Inflammatory macrophage treated with lipopolysaccharide for 4 hours (primary cell): Measurements from ENCODE around the gene PPP1R12A.

ENCODE experiments used
- DNase-seq: peaks from one replicate; pipeline ENCODE4 v3.0.0-alpha.2; 2020

PPP1R12A gene

GRCh38 chr12:79766705-79767464 lies 168.0 kb downstream of the PPP1R12A start:
- DNase-seq: no peak

- no peak for DNase-seq
These were observed 169.7 kb downstream of the PPP1R12A start for GRCh38 chr12:79765157-79765556.

GRCh38 chr12:79764641-79765040 lies 170.3 kb downstream of the PPP1R12A start:
- DNase-seq: no peak

- DNase-seq: no peak
These were observed 171.0 kb downstream of the PPP1R12A start for GRCh38 chr12:79763766-79764452.

- no peak for DNase-seq
These were observed 173.6 kb downstream of the PPP1R12A start for GRCh38 chr12:79761341-79761740.

- no peak for DNase-seq
These were observed 187.6 kb downstream of the PPP1R12A start for GRCh38 chr12:79747274-79747673.

- DNase-seq: peak; percentile 34
These were observed 196.8 kb downstream of the PPP1R12A start for GRCh38 chr12:79737875-79738718.

GRCh38 chr12:79732638-79733037 lies 202.3 kb downstream of the PPP1R12A start:
- DNase-seq: no peak

GRCh38 chr12:79725987-79726386 lies 208.9 kb downstream of the PPP1R12A start:
- no peak for DNase-seq
